Liver (tissue), 3 donors: ENCODE measurements around the gene NPL.

Experiments used
- HNF4A ChIP-seq, 2 donors: conservative IDR thresholded peaks; 2 replicates each; pipeline ENCODE4 v1.6.1; 2016; ENCODE audit warnings: antibody characterized with exemption in 2 of 2, mild to moderate bottlenecking in 2 of 2
- JUND ChIP-seq, 2 donors: IDR thresholded peaks; 2 replicates each; pipeline ENCODE4 v1.6.1; 2016; ENCODE audit warnings: antibody characterized with exemption in 2 of 2
- NR2F2 ChIP-seq: IDR thresholded peaks from 2 replicates; pipeline ENCODE4 v1.6.1; 2016; ENCODE audit warnings: antibody characterized with exemption
- REST ChIP-seq: IDR thresholded peaks from 2 replicates; pipeline ENCODE4 v1.6.1; 2016; ENCODE audit warnings: antibody characterized with exemption, mild to moderate bottlenecking
- TF ChIP-seq, protein P1 (sequence below): fragments of 150-350 bp; IDR thresholded peaks from 2 replicates; pipeline ENCODE4 v1.5.1; 2017; ENCODE audit warnings: improper control_type of control experiment, low read depth, low read length; ENCODE audit not compliant: missing input control
- TF ChIP-seq, protein P2 (sequence below): IDR thresholded peaks from 2 replicates; pipeline ENCODE4 v1.6.1; 2016; ENCODE audit warnings: antibody characterized with exemption
- donor health status: healthy.
- donor health status: healthy.

GRCh38 chr1:182829285-182829932 lies 39.8 kb downstream of the NPL start:
- TF ChIP-seq, protein P1, sequence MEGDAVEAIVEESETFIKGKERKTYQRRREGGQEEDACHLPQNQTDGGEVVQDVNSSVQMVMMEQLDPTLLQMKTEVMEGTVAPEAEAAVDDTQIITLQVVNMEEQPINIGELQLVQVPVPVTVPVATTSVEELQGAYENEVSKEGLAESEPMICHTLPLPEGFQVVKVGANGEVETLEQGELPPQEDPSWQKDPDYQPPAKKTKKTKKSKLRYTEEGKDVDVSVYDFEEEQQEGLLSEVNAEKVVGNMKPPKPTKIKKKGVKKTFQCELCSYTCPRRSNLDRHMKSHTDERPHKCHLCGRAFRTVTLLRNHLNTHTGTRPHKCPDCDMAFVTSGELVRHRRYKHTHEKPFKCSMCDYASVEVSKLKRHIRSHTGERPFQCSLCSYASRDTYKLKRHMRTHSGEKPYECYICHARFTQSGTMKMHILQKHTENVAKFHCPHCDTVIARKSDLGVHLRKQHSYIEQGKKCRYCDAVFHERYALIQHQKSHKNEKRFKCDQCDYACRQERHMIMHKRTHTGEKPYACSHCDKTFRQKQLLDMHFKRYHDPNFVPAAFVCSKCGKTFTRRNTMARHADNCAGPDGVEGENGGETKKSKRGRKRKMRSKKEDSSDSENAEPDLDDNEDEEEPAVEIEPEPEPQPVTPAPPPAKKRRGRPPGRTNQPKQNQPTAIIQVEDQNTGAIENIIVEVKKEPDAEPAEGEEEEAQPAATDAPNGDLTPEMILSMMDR: no peak
- no peak for TF ChIP-seq HNF4A (conservative IDR thresholded peaks at IDR 0.05)
- TF ChIP-seq, protein P2, sequence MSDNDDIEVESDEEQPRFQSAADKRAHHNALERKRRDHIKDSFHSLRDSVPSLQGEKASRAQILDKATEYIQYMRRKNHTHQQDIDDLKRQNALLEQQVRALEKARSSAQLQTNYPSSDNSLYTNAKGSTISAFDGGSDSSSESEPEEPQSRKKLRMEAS: no peak
- TF ChIP-seq REST: no peak
- TF ChIP-seq JUND (IDR thresholded peaks at IDR 0.05): no peak
- TF ChIP-seq NR2F2: no peak
